ENCODE results near the gene FYN. TPM values are rescaled to one million over a fixed set of nuclear protein-coding genes. Genes with fewer than 3 reads are reported as not detected.

The FYN gene
- total and polyA plus RNA-seq, 2 of the 13 experiments (the other 11 are each of a cell fraction or from before 2014, with no cell fraction given) = 15.5 to 24.6 TPM

- TF ChIP-seq EZH2 (conservative IDR thresholded peaks at IDR 0.05; ENCODE audit: low read depth, low read length) = no peak
- TF ChIP-seq HBP1 (CRISPR knock-in tag; IDR thresholded peaks at IDR 0.05; ENCODE audit: low read depth) = no peak
- no peak for TF ChIP-seq ZNF879 (CRISPR knock-in tag; IDR thresholded peaks at IDR 0.05)
- no peak for TF ChIP-seq BRD4 (CRISPR knock-in tag; IDR thresholded peaks at IDR 0.05)
- TF ChIP-seq CREBL2 (CRISPR knock-in tag; IDR thresholded peaks at IDR 0.05; ENCODE audit: borderline replicate concordance) = no peak
- TF ChIP-seq ZNF280D (CRISPR knock-in tag; IDR thresholded peaks at IDR 0.05) = no peak
- TF ChIP-seq HMGXB3 (CRISPR knock-in tag; IDR thresholded peaks at IDR 0.05; ENCODE audit: borderline replicate concordance) = no peak
- no peak for TF ChIP-seq ZNF607 (CRISPR knock-in tag; IDR thresholded peaks at IDR 0.05; ENCODE audit: borderline replicate concordance)
- TF ChIP-seq ZNF609 (CRISPR knock-in tag; IDR thresholded peaks at IDR 0.05; ENCODE audit: borderline replicate concordance) = no peak
- no peak for TF ChIP-seq ZNF260 (CRISPR knock-in tag; IDR thresholded peaks at IDR 0.05; ENCODE audit: borderline replicate concordance, low read depth)
- no peak for TF ChIP-seq HDAC2 (CRISPR knock-in tag; IDR thresholded peaks at IDR 0.05)
Measured at GRCh38 chr6:111709615-111710398, 163.4 kb downstream of the FYN start (continued).

Data from HepG2 (cell line).